GM19240 (cell line): ENCODE results near the gene SETD1A.

Experiments used
- DNase-seq: peaks from one replicate; pipeline ENCODE4 v3.0.0; 2011; ENCODE audit warnings: low spot score; ENCODE audit not compliant: insufficient read length

SETD1A gene

DNA sequence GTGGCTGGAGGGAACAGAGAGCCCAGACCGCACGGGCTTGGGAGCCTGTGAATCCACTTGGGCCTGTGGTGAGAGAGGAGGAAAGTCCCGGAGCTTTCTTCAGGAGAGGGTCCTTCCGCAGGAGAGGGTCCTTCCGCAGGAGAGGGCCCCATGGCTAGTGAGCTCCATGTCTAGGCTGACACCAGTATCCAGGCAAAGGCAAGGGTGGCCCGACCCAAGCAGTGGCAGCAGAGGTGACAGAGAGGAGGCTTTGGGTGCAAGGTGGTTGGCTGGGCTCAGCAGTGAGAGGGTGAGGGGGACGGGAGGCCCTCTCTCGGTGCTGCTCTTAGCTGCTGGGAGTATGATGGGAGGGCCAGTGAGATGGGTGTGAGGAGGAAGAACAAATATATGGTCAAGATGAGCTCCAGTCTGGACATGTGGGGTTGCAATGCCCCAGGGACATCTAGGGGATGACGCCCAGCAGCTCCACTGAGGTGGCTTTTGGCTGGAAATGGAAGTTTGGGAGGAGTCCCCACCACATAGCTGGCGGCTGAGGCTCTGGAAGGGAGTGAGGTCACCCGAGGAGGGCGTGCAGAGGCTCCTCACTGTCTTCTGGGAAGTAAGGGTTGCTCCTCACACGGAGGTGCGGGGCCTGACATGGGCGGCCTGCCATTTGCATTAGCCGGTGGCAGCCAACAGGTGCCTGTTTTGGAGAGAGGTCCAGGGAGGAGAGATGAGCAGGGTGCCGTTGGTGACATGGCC, 25.2 kb downstream of the SETD1A start:
- no peak for DNase-seq

DNA sequence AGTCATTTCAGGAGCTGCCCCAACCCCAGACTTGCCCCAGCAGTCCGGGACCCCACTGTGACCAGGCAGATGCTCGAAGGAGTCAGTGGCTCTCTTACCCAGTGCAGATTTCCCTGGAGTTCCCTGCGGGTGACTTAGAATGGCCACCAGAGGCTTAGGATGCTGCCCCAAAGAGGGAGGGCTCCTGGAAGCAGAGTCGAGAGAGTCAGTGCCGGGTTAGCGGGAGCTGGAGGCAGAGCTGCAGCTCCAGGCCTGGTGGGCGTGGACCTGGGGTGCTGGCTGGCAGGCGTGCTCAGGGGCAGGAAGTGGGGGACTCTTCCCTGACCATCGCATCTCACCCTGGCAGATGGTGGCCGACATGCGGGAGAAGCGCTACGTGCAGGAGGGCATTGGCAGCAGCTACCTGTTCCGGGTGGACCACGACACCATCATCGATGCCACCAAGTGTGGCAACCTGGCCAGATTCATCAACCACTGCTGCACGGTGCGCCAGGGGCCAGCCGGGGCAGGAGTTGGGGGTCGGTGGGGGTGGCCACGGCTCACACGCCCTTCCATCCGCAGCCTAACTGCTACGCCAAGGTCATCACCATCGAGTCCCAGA, 25.8 kb downstream of the SETD1A start:
- no peak for DNase-seq

DNA sequence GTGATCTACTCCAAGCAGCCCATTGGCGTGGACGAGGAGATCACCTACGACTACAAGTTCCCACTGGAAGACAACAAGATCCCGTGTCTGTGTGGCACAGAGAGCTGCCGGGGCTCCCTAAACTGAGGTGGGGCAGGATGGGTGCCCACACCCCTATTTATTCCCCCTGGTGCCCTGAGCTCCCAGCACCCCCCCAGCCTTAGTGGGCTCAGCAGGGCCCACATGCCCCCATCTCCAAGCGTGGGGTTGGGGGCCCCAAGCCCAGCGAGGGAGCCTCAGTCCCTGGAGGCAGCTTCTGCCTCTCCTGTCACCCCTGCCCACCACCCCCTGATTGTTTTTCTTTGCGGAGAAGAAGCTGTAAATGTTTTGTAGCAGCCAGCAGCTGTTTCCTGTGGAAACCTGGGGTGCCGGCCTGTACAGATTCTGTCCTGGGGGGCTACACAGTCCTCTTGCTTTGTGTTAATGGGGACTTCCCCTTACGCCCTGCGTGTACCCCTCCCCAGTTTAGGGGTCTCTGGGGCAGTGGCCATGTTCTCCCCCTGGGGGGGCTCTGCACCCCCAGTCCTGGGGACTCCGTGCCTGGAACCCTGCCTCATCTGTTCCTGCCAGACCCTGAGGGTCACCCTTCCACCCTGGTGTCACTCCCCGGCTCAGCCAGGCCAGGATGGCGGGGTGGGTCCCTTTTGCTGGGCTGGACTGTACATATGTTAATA, 26.5 kb downstream of the SETD1A start:
- DNase-seq = no peak

DNA sequence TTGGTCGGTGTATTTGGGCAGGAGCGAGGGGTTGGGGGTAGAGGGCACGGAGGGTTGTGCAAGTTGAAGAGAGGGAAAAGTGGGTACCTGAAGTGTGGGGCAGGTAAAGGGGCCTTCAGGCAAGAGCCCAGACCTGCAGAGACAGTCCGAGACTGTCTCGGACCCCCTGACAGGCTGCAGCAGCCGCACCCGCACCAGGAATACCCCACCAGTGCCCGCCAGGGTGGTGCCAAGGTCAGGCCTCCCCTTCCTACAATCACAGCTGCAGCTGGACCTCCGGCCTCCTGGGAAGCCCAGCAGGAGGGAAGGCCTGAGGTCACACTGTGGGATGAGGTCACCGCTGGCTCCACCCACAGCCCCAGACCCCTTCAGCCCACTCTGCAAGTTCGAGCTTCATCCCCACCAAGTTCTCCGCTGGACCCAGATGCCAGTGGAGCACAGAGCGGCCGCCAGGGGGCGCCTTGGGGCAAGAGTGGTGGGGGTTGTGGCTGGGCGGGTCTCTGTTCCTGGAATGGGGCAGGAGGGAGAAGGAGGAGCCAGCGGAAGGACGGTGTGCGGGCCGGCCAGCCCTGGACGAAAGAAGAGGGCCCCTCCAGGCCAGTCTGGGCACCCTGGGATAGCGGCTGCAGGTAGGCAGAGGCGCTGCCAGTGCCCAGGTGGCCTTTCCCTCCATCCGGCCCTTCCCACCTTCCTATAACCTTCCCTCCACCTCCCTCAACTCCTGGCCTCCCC, 27.3 kb downstream of the SETD1A start, which contains the start of gene HSD3B7:
Gene HSD3B7 (plus strand): TSS at position 539 of the 732 bp plus-strand sequence. CDS start 452 bp downstream, outside the sequence.
- peak; percentile 94 for DNase-seq

DNA sequence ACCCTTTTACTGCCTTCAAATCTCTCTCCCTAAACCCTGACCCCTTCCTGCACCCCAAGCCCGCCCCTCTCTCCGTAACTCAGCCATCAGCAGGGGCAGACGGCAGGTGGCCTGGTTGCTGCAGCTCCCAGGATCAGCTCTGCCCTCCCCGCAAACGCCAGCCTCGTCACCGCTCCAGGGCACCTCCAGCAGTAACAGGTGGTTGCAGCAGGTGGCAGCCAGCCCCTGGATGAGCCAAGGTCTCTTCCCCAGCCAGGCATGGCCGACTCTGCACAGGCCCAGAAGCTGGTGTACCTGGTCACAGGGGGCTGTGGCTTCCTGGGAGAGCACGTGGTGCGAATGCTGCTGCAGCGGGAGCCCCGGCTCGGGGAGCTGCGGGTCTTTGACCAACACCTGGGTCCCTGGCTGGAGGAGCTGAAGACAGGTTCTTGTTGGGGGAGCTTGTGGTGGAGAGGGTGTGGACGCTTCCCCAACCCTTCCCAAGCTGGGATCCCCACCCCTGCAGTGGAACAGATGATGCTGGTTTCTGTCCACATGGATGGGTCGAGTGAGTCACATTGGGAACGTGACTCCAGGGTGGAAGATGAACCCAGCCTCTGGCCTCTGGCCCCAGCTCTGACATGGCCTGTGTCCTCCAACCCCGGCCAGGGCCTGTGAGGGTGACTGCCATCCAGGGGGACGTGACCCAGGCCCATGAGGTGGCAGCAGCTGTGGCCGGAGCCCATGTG, 28.0 kb downstream of the SETD1A start:
- DNase-seq = no peak

DNA sequence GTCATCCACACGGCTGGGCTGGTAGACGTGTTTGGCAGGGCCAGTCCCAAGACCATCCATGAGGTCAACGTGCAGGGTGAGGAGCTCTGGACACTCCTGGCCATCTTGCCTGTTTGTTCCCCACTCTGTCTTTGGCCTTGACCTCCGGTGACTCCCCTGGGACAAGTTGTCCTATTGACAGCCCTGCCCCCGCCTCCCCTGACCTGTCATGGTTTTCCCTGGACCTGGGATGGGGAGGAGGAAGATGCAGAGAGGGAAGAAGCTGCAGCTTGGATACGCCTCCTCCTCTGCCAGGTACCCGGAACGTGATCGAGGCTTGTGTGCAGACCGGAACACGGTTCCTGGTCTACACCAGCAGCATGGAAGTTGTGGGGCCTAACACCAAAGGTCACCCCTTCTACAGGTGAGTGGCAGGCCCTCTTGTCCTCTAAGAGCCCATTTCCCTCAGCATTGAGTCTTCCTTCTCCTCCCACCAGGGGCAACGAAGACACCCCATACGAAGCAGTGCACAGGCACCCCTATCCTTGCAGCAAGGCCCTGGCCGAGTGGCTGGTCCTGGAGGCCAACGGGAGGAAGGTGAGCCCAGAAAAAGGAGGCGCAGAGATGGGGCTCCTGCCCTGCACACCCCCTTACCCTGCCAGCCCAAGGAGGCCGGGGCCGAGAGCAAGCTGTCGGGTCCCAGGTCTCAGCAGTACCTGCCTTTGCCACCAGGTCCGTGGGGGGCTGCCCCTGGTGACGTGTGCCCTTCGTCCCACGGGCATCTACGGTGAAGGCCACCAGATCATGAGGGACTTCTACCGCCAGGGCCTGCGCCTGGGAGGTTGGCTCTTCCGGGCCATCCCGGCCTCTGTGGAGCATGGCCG, 28.8 kb downstream of the SETD1A start:
- no peak for DNase-seq

DNA sequence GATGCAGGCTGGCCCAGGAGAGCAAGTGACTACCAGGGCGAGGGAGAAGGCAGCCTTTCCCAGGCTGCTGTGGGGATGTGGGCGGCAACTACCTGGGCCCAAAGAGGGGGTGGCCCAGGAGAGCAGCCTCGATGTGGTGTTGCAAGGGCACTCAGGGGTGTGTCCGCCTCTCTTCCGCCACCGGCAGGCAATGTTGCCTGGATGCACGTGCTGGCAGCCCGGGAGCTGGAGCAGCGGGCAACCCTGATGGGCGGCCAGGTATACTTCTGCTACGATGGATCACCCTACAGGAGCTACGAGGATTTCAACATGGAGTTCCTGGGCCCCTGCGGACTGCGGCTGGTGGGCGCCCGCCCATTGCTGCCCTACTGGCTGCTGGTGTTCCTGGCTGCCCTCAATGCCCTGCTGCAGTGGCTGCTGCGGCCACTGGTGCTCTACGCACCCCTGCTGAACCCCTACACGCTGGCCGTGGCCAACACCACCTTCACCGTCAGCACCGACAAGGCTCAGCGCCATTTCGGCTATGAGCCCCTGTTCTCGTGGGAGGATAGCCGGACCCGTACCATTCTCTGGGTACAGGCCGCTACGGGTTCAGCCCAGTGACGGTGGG, 30.1 kb downstream of the SETD1A start:
- no peak for DNase-seq

DNA sequence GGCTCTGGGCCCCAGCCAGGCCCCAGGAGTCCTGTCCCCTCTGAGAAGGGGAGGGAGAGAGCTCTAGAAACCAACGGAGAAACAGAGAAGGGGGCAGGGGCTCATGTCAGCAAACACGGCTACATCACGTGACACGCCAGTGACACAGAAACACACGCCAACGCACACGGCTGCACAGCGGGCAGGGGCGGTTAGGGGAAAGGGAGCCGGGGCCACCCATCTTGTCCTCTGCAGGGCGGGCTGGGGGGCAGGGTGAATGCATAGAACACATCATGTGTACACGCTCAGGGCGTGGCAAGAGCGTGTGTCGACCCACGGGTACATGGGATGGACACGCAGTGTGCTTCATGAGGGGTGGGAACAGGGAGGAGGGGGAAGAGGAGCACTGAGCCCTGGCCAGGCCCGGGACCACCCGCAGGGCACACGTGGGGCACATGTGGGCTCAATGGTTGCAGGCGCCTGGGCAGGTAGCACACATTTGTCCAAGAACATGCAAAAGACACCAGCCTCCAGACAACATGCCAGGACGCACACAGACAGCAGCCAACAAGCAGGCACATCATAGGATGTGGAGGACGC, 32.0 kb downstream of the SETD1A start:
- DNase-seq = no peak

DNA sequence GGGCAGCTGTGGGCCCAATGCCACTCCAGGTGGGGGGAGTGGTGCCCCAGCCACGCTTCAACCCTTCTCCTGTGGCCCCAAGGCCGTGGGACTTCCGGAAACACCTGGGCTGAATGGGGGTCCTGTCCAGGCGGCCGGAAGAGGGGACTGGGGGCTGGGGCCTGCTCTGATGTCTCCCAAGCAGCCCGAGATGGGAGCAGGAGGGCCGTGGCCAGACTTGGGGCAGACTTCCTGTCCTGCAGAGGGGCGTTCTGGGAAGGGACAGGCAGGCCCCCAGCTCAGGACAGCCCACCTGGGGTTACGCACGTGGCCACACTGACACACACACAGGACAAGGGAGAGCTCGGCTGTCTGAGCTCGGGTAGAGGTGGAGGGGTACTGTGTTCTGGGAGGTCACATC, 32.6 kb downstream of the SETD1A start:
- DNase-seq = no peak

DNA sequence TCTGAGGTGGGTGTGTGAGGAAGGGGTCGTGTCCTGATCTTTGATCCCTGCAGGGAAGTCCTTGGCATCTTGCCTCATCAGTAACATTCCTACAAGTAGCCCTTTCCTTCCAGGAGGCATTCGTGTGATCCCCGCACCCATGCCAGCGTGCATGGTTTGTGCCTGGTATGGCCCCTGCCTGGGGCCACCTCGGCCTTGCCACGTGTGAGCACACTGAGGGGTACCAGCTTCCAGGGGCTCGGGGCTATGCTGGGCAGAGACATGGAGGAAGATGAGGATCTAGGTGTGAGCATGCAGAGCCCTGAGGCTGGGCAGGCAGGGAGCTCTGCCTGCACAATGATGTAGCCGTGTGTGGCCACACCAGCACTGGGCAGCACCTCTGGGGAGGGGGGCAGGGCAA, 33.5 kb downstream of the SETD1A start:
- DNase-seq = no peak

DNA sequence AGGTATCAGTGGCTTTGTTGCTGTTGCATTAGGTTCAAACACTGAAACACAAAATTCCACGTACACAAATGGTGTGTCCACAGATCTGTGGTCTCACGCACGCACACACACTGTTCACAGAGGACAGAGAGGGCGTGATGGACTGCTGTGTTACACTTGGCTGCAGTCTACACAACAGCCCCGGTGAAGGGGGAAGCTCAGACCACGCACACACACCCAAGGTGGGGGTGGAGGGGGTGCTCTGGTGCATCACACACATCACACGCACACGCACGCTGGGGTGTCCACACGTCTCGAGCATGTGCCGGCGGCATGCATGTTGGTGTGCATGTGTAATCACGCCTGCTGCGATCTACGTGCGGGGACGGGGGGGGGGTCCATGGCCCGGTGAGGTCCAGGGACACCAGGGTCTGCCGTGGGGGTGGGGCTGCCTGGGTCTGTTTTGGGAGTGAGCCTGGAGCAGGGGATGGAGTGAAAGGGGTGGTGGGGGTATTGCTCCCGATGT, 34.8 kb downstream of the SETD1A start:
- DNase-seq = no peak

DNA sequence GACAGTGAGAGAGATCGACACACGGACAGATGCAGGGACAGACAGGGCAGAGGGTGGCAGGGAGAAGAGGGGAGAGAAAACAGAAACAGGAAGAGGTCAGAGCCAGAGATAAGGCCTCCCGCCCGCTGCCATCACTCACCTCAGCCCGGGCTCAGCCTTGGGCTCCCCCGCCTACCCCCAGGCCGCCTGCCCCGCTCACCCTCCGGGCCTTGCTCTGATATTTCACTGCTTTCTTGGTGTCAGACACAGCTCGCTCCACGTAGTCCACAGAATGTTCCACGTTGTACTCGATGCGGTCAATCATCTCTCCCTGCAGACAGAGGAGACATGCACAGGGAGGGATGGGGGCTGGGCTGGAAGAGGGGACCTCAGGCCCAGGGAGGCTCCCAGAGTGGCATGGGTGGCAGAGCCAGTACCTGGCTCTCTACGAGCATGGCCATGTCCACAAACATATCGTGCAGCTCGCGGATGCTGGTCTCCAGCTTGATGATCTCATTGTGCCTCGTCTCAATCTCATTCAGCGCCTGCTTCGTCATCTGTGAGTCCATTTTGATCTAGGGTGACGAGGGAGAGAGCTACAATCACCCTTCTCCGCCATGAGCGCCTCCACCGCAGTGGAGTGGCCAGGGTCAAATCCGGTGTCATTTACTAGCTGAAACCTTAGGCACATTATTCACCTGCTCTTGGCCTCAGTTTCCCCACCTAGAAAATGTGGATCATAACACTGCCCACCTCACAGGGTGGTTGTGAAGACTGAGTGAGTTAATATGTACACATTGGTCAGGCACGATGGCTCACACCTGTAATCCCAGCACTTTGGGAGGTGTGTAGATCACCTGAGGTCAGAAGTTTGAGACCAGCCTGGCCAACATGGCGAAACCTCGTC, 35.6 kb downstream of the SETD1A start:
- DNase-seq = no peak

DNA sequence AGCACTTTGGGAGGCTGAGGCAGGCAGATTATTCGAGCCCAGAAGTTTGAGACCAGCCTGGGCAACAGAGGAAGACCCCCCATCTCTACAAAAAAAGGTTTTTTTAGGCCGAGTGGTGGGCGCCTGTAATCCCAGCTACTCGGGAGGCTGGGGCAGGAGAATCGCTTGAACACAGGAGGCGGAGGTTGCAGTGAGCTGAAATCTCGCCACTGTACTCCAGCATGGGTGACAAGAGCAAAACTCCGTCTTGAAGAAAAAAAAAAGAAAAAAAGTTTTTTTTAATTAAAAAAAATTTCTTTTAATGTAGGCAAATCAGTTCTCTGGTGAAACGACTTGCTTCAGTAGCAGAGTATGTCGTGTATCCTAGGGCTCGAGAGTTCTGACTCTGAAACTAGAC, 38.4 kb downstream of the SETD1A start:
- DNase-seq = no peak

DNA sequence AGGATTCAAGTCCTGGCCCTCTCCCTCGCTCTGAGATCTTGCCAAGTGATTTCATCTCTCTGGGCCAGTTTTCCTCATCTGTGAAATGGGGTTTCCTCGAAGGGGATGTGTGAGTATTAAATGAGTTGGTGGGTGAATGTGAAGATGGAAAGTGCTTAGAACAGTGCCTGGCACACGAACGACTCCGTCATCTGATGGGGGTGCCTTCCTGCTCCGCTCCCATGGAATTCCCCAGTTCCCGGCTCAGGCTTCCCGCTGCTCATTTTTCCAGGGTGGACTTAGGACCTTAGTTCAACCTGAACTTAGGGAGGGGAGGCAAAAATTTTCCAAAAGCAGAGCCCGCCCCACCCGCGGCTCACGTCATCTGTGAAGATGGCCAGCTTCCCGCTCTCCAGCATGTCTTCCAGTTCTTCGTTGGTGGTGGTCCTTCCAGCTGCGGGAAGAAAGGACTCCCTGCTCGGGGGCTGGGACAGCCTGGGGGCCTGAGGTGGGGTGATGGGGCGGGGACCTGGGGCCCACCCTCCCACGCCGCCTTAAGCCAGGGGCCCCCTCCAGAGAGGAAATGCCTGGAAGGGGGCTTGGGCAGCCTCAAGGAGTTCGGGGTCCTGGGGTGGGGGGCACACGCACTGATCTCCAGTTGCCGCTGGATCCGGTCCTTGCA, 38.9 kb downstream of the SETD1A start:
- no peak for DNase-seq

DNA sequence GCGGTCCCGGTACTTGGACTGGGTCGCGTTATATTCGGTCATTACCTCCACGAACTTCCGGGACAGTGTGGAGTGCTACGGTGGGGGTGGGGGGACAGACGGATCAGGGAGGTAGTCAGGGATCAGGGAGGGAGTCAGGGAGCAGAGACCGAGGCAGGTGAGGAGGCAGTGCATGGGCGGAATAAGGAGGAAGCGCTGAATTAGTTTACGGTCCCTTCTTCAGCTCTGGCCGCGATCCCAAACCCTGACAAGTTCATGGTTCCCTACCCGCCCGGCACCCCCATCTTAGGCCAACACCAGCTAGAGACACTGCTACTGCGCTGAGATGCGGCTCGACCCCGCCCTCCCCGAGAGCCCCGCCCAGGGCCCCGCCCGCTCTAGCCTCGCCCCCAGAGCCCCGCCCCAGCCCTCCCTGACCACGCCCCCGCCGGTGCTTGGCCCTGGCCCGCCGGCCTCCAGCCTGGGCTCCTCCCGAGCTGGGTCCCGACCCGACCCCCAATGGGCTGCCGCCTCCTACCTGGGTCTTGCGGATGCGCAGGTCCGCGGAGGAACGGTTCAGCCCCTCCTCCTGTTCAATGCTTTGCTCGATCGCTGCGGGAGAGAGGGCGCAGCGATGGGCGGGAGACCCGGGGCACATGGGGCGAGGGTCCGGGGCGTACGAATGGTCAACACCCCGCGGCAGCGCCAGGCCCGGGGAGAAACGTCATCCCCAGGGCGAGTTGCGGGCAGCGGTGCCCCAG, 39.6 kb downstream of the SETD1A start:
- DNase-seq = peak; percentile 98

DNA sequence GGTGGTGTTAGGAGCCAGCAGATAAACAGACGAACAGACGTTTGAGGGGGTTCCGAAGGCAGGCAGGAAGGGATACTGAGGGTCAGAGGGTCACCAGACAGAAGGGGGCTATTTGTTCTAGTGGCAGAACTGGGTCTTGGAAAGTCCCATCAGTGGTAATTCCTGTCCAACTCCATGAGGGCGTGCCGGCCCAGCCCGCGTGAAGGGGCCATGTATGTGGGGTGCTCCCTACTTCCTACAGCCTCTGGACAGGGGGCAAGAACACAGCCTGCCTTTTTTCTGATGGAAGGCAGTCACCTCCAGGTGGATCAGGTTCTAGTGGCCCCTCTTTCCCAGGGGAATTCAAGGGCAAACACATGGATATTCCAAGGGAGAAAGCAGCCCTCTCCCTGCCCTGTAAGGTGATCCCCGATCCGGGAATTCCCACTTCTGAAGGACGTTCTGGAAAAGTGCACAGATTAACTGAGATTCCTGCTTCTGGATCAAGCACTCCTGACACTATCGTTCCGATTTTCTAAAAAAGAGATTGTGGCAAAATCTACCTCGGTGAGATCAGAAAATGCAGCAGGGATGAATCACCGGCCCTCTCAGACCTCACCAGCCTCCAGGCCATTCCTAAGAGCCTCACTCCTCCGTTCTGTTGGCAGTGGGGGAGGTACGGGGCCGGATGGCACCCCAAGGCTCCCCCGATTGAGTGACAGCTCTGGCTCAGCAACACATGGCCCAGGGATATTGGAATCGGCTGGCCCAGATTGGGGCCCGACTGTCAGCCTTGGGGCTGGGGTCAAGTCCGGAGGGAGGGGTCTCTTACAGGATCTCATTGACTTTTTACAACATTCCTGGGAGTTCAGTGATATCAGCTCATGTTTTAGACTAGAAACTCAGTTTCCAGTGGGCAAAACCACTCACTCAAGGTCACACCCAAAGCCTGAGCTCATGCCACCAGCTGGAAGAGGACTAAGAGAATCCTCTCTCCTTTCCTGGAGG, 40.5 kb downstream of the SETD1A start:
- DNase-seq = no peak
